K562 (cell line): ENCODE measurements around the gene NACC1. TPM values are rescaled to one million over a fixed set of nuclear protein-coding genes. Genes with fewer than 3 reads are reported as not detected.

Experiments used
- ATAC-seq: fragments of 200-7000 bp; cut with Tn5 transposase; 3 replicates; pipeline ENCODE4 v1.9.1; 2020; ENCODE audit warnings: moderate library complexity
- BruUV-seq: library from RNA; stranded (reverse); fragments of 400-500 nt; replicated peaks from 2 replicates; lab custom pipeline; 2021; lab: Mats Ljungman, UMichigan
- CTCF ChIA-PET: fragments of 300-600 bp; formaldehyde crosslinking; extraction: SDS; loops from one replicate; lab custom pipeline; 2021; ENCODE audit warnings: low intra/inter-chr PET ratio; lab: Yijun Ruan, JAX
- POLR2A ChIA-PET: fragments of 300-600, 350-650 bp; sonication (Branson Sonifier 250); formaldehyde crosslinking; extraction: SDS; loops from one replicate; lab custom pipeline; 2021; ENCODE audit warnings: antibody characterized with exemption, inconsistent platforms; lab: Yijun Ruan, JAX
- DNase-seq, 4 experiments: peaks; one replicate each; pipeline versions ENCODE4 v3.0.0 to v3.0.0-alpha.2; 2011 to 2018; ENCODE audit warnings: low spot score in 3 of 4, mixed read lengths in 3 of 4; ENCODE audit errors: extremely low read depth in 1 of 4
- FAIRE-seq: peaks from 2 replicates; lab custom pipeline; 2011; peaks lifted over from hg19 to GRCh38; lab: Jason Lieb, UNC
- H2AFZ ChIP-seq: 2 replicates; pipeline ENCODE4 v1.6.0; 2011; ENCODE audit warnings: low read depth, low read length, control low read depth, inconsistent platforms
- H3K27ac ChIP-seq: fragments of 200-600 bp; 3 replicates; pipeline ENCODE4 v1.8.0; 2011; ENCODE audit warnings: low read depth, mild to moderate bottlenecking, control low read depth, inconsistent platforms, low read length, moderate library complexity, mixed read lengths; ENCODE audit errors: extremely low read depth
- H3K27me3 ChIP-seq, 2 experiments: fragments of 300-600 bp in 1 of 2; 2 replicates in 1 of 2; 3 replicates in 1 of 2; pipeline versions ENCODE4 v1.6.0 to v1.8.0; 2011; ENCODE audit warnings: inconsistent platforms in 2 of 2, low read length in 2 of 2, mild to moderate bottlenecking in 1 of 2, mixed read lengths in 1 of 2, moderate library complexity in 1 of 2; ENCODE audit not compliant: control insufficient read depth in 2 of 2, insufficient read depth in 2 of 2
- H3K36me3 ChIP-seq: fragments of 300-600 bp; 3 replicates; pipeline ENCODE4 v1.8.0; 2011; ENCODE audit warnings: mild to moderate bottlenecking, low read length, inconsistent platforms; ENCODE audit not compliant: control insufficient read depth, insufficient read depth
- H3K4me1 ChIP-seq, 2 experiments: fragments of 200-600 bp in 1 of 2; replicated peaks in 1 of 2; 2 replicates in 1 of 2; 3 replicates in 1 of 2; pipeline versions ENCODE4 v1.5.1 to v1.8.0; 2011; ENCODE audit warnings: inconsistent platforms in 2 of 2, low read length in 2 of 2, mild to moderate bottlenecking in 1 of 2, mixed read lengths in 1 of 2, moderate library complexity in 1 of 2; ENCODE audit not compliant: control insufficient read depth in 2 of 2, insufficient read depth in 2 of 2
- H3K4me2 ChIP-seq: 2 replicates; pipeline ENCODE4 v1.6.1; 2011; ENCODE audit warnings: low read length, control low read depth, inconsistent platforms, mixed read lengths; ENCODE audit not compliant: insufficient read depth
- H3K4me3 ChIP-seq: fragments of 200-600 bp; sonication (generic), shearing (Covaris generic); 2 replicates; pipeline ENCODE4 v1.5.1; 2016; ENCODE audit warnings: control low read depth, inconsistent platforms
- H3K79me2 ChIP-seq: fragments of 200-600 bp; 3 replicates; pipeline ENCODE4 v1.8.0; 2011; ENCODE audit warnings: low read length, inconsistent platforms; ENCODE audit not compliant: control insufficient read depth, insufficient read depth
- H3K9ac ChIP-seq, 2 experiments: 2 replicates each; pipeline versions ENCODE4 v1.6.0 to v1.6.1; 2011; ENCODE audit warnings: low read depth in 2 of 2, low read length in 2 of 2, control low read depth in 1 of 2, inconsistent platforms in 1 of 2, mild to moderate bottlenecking in 1 of 2, mixed read lengths in 1 of 2; ENCODE audit not compliant: insufficient read depth in 1 of 2
- H3K9me1 ChIP-seq: one replicate; pipeline ENCODE4 v1.6.0; 2011; ENCODE audit warnings: inconsistent platforms, mild to moderate bottlenecking, low read length, moderate library complexity; ENCODE audit not compliant: control insufficient read depth, insufficient read depth
- H3K9me3 ChIP-seq: replicated peaks from 2 replicates; pipeline ENCODE4 v1.5.1; 2011; ENCODE audit warnings: low read depth, low read length, inconsistent platforms; ENCODE audit not compliant: control insufficient read depth, insufficient read depth
- H4K20me1 ChIP-seq: replicated peaks from 2 replicates; pipeline ENCODE4 v1.6.1; 2011; ENCODE audit warnings: low read length, inconsistent platforms, mixed read lengths; ENCODE audit not compliant: control insufficient read depth, insufficient read depth
- CBFB ChIP-seq: sonication (generic); formaldehyde crosslinking; IDR thresholded peaks from 2 replicates; pipeline ENCODE4 v1.4.0; 2020; ENCODE audit warnings: mild to moderate bottlenecking, missing genetic modification reagents
- CCAR2 ChIP-seq: fragments of 200-400 bp; formaldehyde crosslinking; IDR thresholded peaks from 2 replicates; pipeline ENCODE4 v1.6.1; 2017; ENCODE audit warnings: mild to moderate bottlenecking, low read depth, low read length
- CEBPG ChIP-seq, 3 experiments: fragments of 200-800 bp in 1 of 3; sonication (Bioruptor generic) in 1 of 3; sonication (generic) in 1 of 3; formaldehyde crosslinking in 1 of 3; IDR thresholded peaks in 2 of 3; conservative IDR thresholded peaks in 1 of 3; 2 replicates each; pipeline versions ENCODE4 v1.6.1 to v1.8.0; 2016 to 2022; ENCODE audit warnings: missing compliant biosample characterization in 2 of 3, missing genetic modification characterization in 2 of 3, mild to moderate bottlenecking in 1 of 3, missing genetic modification reagents in 1 of 3
- CHD2 ChIP-seq: IDR thresholded peaks from 2 replicates; pipeline ENCODE4 v1.6.1; 2011; ENCODE audit warnings: low read depth, low read length
- HDAC6 ChIP-seq: IDR thresholded peaks from 2 replicates; pipeline ENCODE4 v1.6.1; 2012; ENCODE audit warnings: low read depth, mild to moderate bottlenecking, control low read depth, inconsistent platforms, low read length, moderate library complexity
- HEY1 ChIP-seq: fragments of 250-450 bp; sonication (Bioruptor Pico); IDR thresholded peaks from 2 replicates; pipeline ENCODE4 v1.5.0; 2020; ENCODE audit warnings: mild to moderate bottlenecking, moderate library complexity, borderline replicate concordance
- HIVEP1 ChIP-seq: fragments of 250-450 bp; sonication (Bioruptor Pico); IDR thresholded peaks from 2 replicates; pipeline ENCODE4 v1.4.0; 2020; ENCODE audit warnings: mild to moderate bottlenecking
- MIER1 ChIP-seq: fragments of 450-650 bp; IDR thresholded peaks from 2 replicates; pipeline ENCODE4 v1.6.1; 2016; ENCODE audit warnings: antibody characterized with exemption, mild to moderate bottlenecking, low read depth
- PKNOX1 ChIP-seq: fragments of 450-650 bp; IDR thresholded peaks from 2 replicates; pipeline ENCODE4 v1.6.1; 2016
- POLR2A ChIP-seq: fragments of 450-650 bp; conservative IDR thresholded peaks from 2 replicates; pipeline ENCODE4 v1.6.1; 2016
- PREB ChIP-seq: sonication (generic); formaldehyde crosslinking; IDR thresholded peaks from 2 replicates; pipeline ENCODE4 v1.8.1; 2023; ENCODE audit warnings: mild to moderate bottlenecking, missing genetic modification reagents
- TCF7 ChIP-seq: sonication (generic); IDR thresholded peaks from 2 replicates; pipeline ENCODE4 v1.6.1; 2016; ENCODE audit warnings: antibody characterized with exemption, borderline replicate concordance
- THRA ChIP-seq: fragments of 450-650 bp; IDR thresholded peaks from 2 replicates; pipeline ENCODE4 v1.6.1; 2017; ENCODE audit warnings: mild to moderate bottlenecking, moderate library complexity
- ZNF347 ChIP-seq: fragments of 450-650 bp; formaldehyde crosslinking; IDR thresholded peaks from 2 replicates; pipeline ENCODE4 v1.4.0; 2020; ENCODE audit warnings: low read depth, mild to moderate bottlenecking, moderate library complexity
- ZZZ3 ChIP-seq: fragments of 450-650 bp; IDR thresholded peaks from 2 replicates; pipeline ENCODE4 v1.6.1; 2016; ENCODE audit warnings: antibody characterized with exemption, mild to moderate bottlenecking, moderate library complexity
- WGBS: fragments of 100-300 bp; shearing (Covaris generic); methylation state at CpG from one replicate; pipeline ENCODE4 v1.1.6; 2016; ENCODE audit warnings: low coverage, mixed read lengths; ENCODE audit not compliant: insufficient coverage; ENCODE audit errors: missing lambda C conversion rate; 5-methylcytosine and 5-hydroxymethylcytosine counted together
- in situ Hi-C: fragments of 300-500 bp; cut with MboI; formaldehyde crosslinking; loops from 4 replicates; pipeline ENCODE4 v1.15.0; 2018; ENCODE audit warnings: inconsistent platforms, mixed read lengths
- intact Hi-C: fragments of 100-400 bp; cut with micrococcal nuclease; formaldehyde crosslinking; loops from 2 replicates; pipeline ENCODE4 v1.14.2; 2022
- polyA plus RNA-seq, 8 experiments: library from polyadenylated mRNA; depleted of rRNA in 4 of 8; stranded (reverse) in 5 of 8; unstranded in 3 of 8; fragments of >200 nt; fragmentation: Nextera tagmentation in 2 of 8; fragmentation: Illumina TruSeq in 1 of 8; extraction: Ambion mirVana in 2 of 8; extraction: Trizol in 1 of 8; gene quantifications; 2 replicates each; pipeline versions ENCODE4 v1.2.1 to v1.2.3, GENCODE V29; 2011 to 2014; ENCODE audit warnings: inconsistent platforms in 1 of 8, missing spikeins in 1 of 8
- total RNA-seq, 7 experiments: library from RNA; depleted of rRNA in 6 of 7; stranded (reverse); fragments of >200 nt in 6 of 7; fragmentation: Illumina TruSeq in 2 of 7; extraction: Trizol in 2 of 7; gene quantifications; 2 replicates each; pipeline versions ENCODE4 v1.2.1 to v1.2.3, GENCODE V29; 2011 to 2021; ENCODE audit warnings: low replicate concordance in 1 of 7

NACC1 gene
- total and polyA plus RNA-seq, 9 of the 15 experiments (the other 6 are each of a cell fraction or from before 2014, with no cell fraction given) = 0.04 to 96.6 (median 25.8) TPM

- TF ChIP-seq POLR2A (peak; percentile 31; the same call in 1 of the 2 replicates), CCAR2 (no peak)
Observed at GRCh38 chr19:13100841-13101589, 17.0 kb upstream of the NACC1 start (continued).

- Histone ChIP-seq H3K9me3 (no peaks in the 10 kb centered on the region), H3K27me3 (no peaks in the 10 kb centered on the region), H3K27ac (peak overlapping the region; percentile 98), H3K4me1 (peaks cover 24 to 69% of the 10 kb centered on the region in 2 experiments), H3K9ac (peak overlapping the region; percentile 95 to 99), H3K4me3 (peak overlapping the region; percentile 98), H3K36me3 (peaks cover 47% of the 10 kb centered on the region), H4K20me1 (no peaks in the 10 kb centered on the region), H3K9me1 (no peaks in the 10 kb centered on the region), H2AFZ (no peak overlapping the region; the same call in 1 of the 2 replicates), H3K4me2 (peak overlapping the region; percentile 99), H3K79me2 (peaks cover 59% of the 10 kb centered on the region)
- FAIRE-seq (no peak), ATAC-seq (no peak), DNase-seq (no peak)
- ChIA-PET POLR2A (interaction anchor here (0.5 to 3.1 kb wide), 10 partner anchors 16 to 182 kb away, joined by 3 to 16 read pairs (median 3); no protein-coding TSS in a partner anchor), CTCF (interaction anchor here (0.6 to 1.2 kb wide), 2 partner anchors 10 to 161 kb away, joined by 5 read pairs; no protein-coding TSS in a partner anchor)
- intact Hi-C loops = loop anchor here (2.0 to 10.0 kb wide), 3 partner anchors 15 to 133 kb away; partner anchors contain the start of genes IER2, STX10 and TRMT1
- WGBS = 1% methylated on average over 7 of the region's 7 CpGs
- TSS peak; percentile 73 for BruUV-seq
- in situ Hi-C loops = no loop called here
- TF ChIP-seq MIER1 (0 out of 2 replicates have a peak, but pooled peaks have one; percentile 40), PKNOX1 (0 out of 2 replicates have a peak, but pooled peaks have one; percentile 8), CBFB (CRISPR knock-in tag) (peak; percentile 35; the same call in 1 of the 2 replicates), CHD2 (no peak), THRA (no peak), ZNF347 (CRISPR knock-in tag) (no peak), PREB (no peak), ZZZ3 (no peak), TCF7 (no peak), HEY1 (CRISPR knock-in tag) (no peak), CEBPG (CRISPR knock-in tag; IDR thresholded peaks at IDR 0.05) (peak; percentile 22; the same call in 1 of the 2 replicates), CEBPG (tag; conservative IDR thresholded peaks at IDR 0.05 in 1 of 2, IDR thresholded peaks at IDR 0.05 in 1 of 2) (no peak), HDAC6 (no peak), HIVEP1 (CRISPR knock-in tag) (no peak)
Observed at GRCh38 chr19:13101590-13102415, 16.3 kb upstream of the NACC1 start.
